CD8-positive, alpha-beta memory T cell (primary cell): ENCODE data around the gene RASGRF1. TPM values are rescaled to one million over a fixed set of nuclear protein-coding genes. Genes with fewer than 3 reads are reported as not detected.

Source experiments
- CTCF ChIA-PET: fragments of 350-600 bp; sonication (Branson Sonifier 250); formaldehyde crosslinking; loops from one replicate; lab custom pipeline; 2021; ENCODE audit warnings: antibody characterized with exemption; lab: Charles Lee
- POLR2A ChIA-PET: fragments of 350-600 bp; sonication (Branson Sonifier 250); formaldehyde crosslinking; loops from one replicate; lab custom pipeline; 2021; ENCODE audit warnings: antibody characterized with exemption; lab: Charles Lee
- DNase-seq, 5 donors: peaks; one replicate each; pipeline versions ENCODE4 v3.0.0 to v3.0.0-alpha.2; 2020 to 2022; ENCODE audit warnings: mixed read lengths in 1 of 5
- H3K27ac ChIP-seq: one replicate; pipeline ENCODE4 v1.7.0; 2013; ENCODE audit warnings: low read depth, mild to moderate bottlenecking, low read length, moderate library complexity
- H3K27me3 ChIP-seq: 2 replicates; pipeline ENCODE4 v1.7.0; 2013; ENCODE audit warnings: low read length, mild to moderate bottlenecking; ENCODE audit not compliant: insufficient read depth, poor library complexity, severe bottlenecking
- H3K36me3 ChIP-seq: 2 replicates; pipeline ENCODE4 v1.7.0; 2013; ENCODE audit warnings: mild to moderate bottlenecking, low read length, moderate library complexity; ENCODE audit not compliant: insufficient read depth
- H3K4me1 ChIP-seq: 2 replicates; pipeline ENCODE4 v1.7.0; 2013; ENCODE audit warnings: mild to moderate bottlenecking, low read length, moderate library complexity; ENCODE audit not compliant: insufficient read depth
- H3K4me3 ChIP-seq: 2 replicates; pipeline ENCODE4 v1.7.0; 2013; ENCODE audit warnings: mild to moderate bottlenecking, low read length
- H3K9me3 ChIP-seq: 2 replicates; pipeline ENCODE4 v1.7.0; 2013; ENCODE audit warnings: mild to moderate bottlenecking, low read length
- H3K27ac Mint-ChIP-seq, 8 donors: one replicate each; pipeline ENCODE4 v1.8.0; 2020 to 2021; ENCODE audit warnings: mixed read lengths in 8 of 8, mild to moderate bottlenecking in 6 of 8, inconsistent platforms in 3 of 8, moderate library complexity in 3 of 8
- H3K27me3 Mint-ChIP-seq, 2 donors: one replicate each; pipeline ENCODE4 v1.8.0; 2020 to 2021; ENCODE audit warnings: mixed read lengths in 2 of 2, mild to moderate bottlenecking in 1 of 2, moderate library complexity in 1 of 2
- H3K36me3 Mint-ChIP-seq, 3 donors: one replicate each; pipeline ENCODE4 v1.8.0; 2020 to 2021; ENCODE audit warnings: mixed read lengths in 3 of 3, inconsistent platforms in 1 of 3, mild to moderate bottlenecking in 1 of 3
- H3K4me1 Mint-ChIP-seq, 3 donors: one replicate each; pipeline ENCODE4 v1.8.0; 2020 to 2021; ENCODE audit warnings: mixed read lengths in 3 of 3, inconsistent platforms in 1 of 3, mild to moderate bottlenecking in 1 of 3
- H3K4me3 Mint-ChIP-seq, 7 donors: one replicate each; pipeline ENCODE4 v1.8.0; 2020 to 2021; ENCODE audit warnings: mixed read lengths in 7 of 7, mild to moderate bottlenecking in 6 of 7, moderate library complexity in 4 of 7, inconsistent platforms in 2 of 7
- H3K9me3 Mint-ChIP-seq, 5 donors: one replicate each; pipeline ENCODE4 v1.8.0; 2020 to 2022; ENCODE audit warnings: mixed read lengths in 5 of 5, mild to moderate bottlenecking in 3 of 5, moderate library complexity in 2 of 5, inconsistent platforms in 1 of 5
- polyA plus RNA-seq: library from polyadenylated mRNA; unstranded; fragments of 300-500 nt; fragmentation: Illumina TruSeq; gene quantifications from one replicate; pipeline ENCODE4 v1.2.3, GENCODE V29; 2021
- total RNA-seq, 2 experiments: library from RNA; stranded (reverse); gene quantifications; one replicate each; pipeline ENCODE4 v1.2.3, GENCODE V29; 2021

Gene RASGRF1
- total and polyA plus RNA-seq, 3 experiments from 2014 or later = not detected

- Mint-ChIP-seq H3K27ac (no peak overlapping the region), H3K9me3 (no peaks in the 10 kb centered on the region), H3K4me3 (no peak overlapping the region), H3K36me3 (peaks cover 0 to 76% (median 2%) of the 10 kb centered on the region in 3 donors), H3K4me1 (peaks cover 5 to 9% (median 8%) of the 10 kb centered on the region in 3 donors), H3K27me3 (no peaks in the 10 kb centered on the region)
- Histone ChIP-seq H3K27ac (no peak overlapping the region), H3K9me3 (no peaks in the 10 kb centered on the region), H3K27me3 (no peaks in the 10 kb centered on the region), H3K36me3 (peaks cover 8% of the 10 kb centered on the region), H3K4me1 (no peaks in the 10 kb centered on the region), H3K4me3 (no peak overlapping the region)
- ChIA-PET POLR2A (interaction anchor here (0.7 kb wide), 1 partner anchor 10 kb away, joined by 10 read pairs; no protein-coding TSS in a partner anchor), CTCF (no interaction called here)
- DNase-seq = no peak
Measured at GRCh38 chr15:78917888-78918287, 172.7 kb downstream of the RASGRF1 start.

GRCh38 chr15:78916088-78916487 lies 174.5 kb downstream of the RASGRF1 start:
- Histone ChIP-seq H3K4me1 (no peaks in the 10 kb centered on the region), H3K36me3 (peaks cover 20% of the 10 kb centered on the region), H3K4me3 (no peak overlapping the region), H3K27ac (no peak overlapping the region), H3K9me3 (no peaks in the 10 kb centered on the region), H3K27me3 (no peaks in the 10 kb centered on the region)
- H3K27me3 Mint-ChIP-seq = no peaks in the 10 kb centered on the region
- H3K9me3 Mint-ChIP-seq = no peaks in the 10 kb centered on the region
- POLR2A ChIA-PET = no interaction called here
- no peak overlapping the region for H3K4me3 Mint-ChIP-seq
- DNase-seq = no peak
- peaks cover 0 to 75% (median 6%) of the 10 kb centered on the region in 3 donors for H3K36me3 Mint-ChIP-seq
- peak overlapping the region in 1 of 8 donors; percentile 58 for H3K27ac Mint-ChIP-seq
- CTCF ChIA-PET = no interaction called here
- H3K4me1 Mint-ChIP-seq = peaks cover 11 to 16% (median 16%) of the 10 kb centered on the region in 3 donors

GRCh38 chr15:78915341-78916087 lies 175.1 kb downstream of the RASGRF1 start:
- Mint-ChIP-seq H3K27me3 (no peaks in the 10 kb centered on the region), H3K27ac (peak overlapping the region in 4 of 8 donors; percentile 5 to 64 (median 41)), H3K9me3 (no peaks in the 10 kb centered on the region), H3K4me1 (peaks cover 12 to 21% (median 17%) of the 10 kb centered on the region in 3 donors), H3K4me3 (no peak overlapping the region), H3K36me3 (peaks cover 0 to 78% (median 6%) of the 10 kb centered on the region in 3 donors)
- POLR2A ChIA-PET = no interaction called here
- H3K27ac ChIP-seq = no peak overlapping the region
- CTCF ChIA-PET = no interaction called here
- H3K4me3 ChIP-seq = no peak overlapping the region
- no peaks in the 10 kb centered on the region for H3K27me3 ChIP-seq
- H3K4me1 ChIP-seq = no peaks in the 10 kb centered on the region
- H3K9me3 ChIP-seq = no peaks in the 10 kb centered on the region
- H3K36me3 ChIP-seq = peaks cover 25% of the 10 kb centered on the region
- no peak for DNase-seq

- DNase-seq = no peak
- ChIA-PET POLR2A (no interaction called here), CTCF (no interaction called here)
- Histone ChIP-seq H3K27me3 (no peaks in the 10 kb centered on the region), H3K36me3 (peaks cover 30% of the 10 kb centered on the region), H3K4me3 (no peak overlapping the region), H3K9me3 (no peaks in the 10 kb centered on the region), H3K27ac (no peak overlapping the region), H3K4me1 (no peaks in the 10 kb centered on the region)
- Mint-ChIP-seq H3K27ac (peak overlapping the region in 2 of 8 donors; percentile 73 to 77), H3K9me3 (no peaks in the 10 kb centered on the region), H3K4me3 (no peak overlapping the region), H3K27me3 (no peaks in the 10 kb centered on the region), H3K36me3 (peaks cover 0 to 80% (median 16%) of the 10 kb centered on the region in 3 donors), H3K4me1 (peaks cover 22 to 34% (median 31%) of the 10 kb centered on the region in 3 donors)
Measured at GRCh38 chr15:78914027-78914764, 176.4 kb downstream of the RASGRF1 start.

GRCh38 chr15:78913012-78913411 lies 177.6 kb downstream of the RASGRF1 start:
- peaks cover 30% of the 10 kb centered on the region for H3K36me3 ChIP-seq
- peak overlapping the region in 2 of 8 donors; percentile 0 to 6 for H3K27ac Mint-ChIP-seq
- H3K36me3 Mint-ChIP-seq = peaks cover 0 to 80% (median 17%) of the 10 kb centered on the region in 3 donors
- no peak overlapping the region for H3K4me3 ChIP-seq
- H3K9me3 ChIP-seq = no peaks in the 10 kb centered on the region
- H3K27ac ChIP-seq = no peak overlapping the region
- H3K27me3 Mint-ChIP-seq = no peaks in the 10 kb centered on the region
- no peaks in the 10 kb centered on the region for H3K27me3 ChIP-seq
- ChIA-PET POLR2A (no interaction called here), CTCF (no interaction called here)
- no peak for DNase-seq
- no peaks in the 10 kb centered on the region for H3K9me3 Mint-ChIP-seq
- H3K4me1 Mint-ChIP-seq = peaks cover 26 to 38% (median 37%) of the 10 kb centered on the region in 3 donors
- H3K4me3 Mint-ChIP-seq = no peak overlapping the region
- H3K4me1 ChIP-seq = no peaks in the 10 kb centered on the region

- Mint-ChIP-seq H3K27ac (peak overlapping the region in 3 of 8 donors; percentile 0 to 37 (median 24)), H3K4me1 (peaks cover 31 to 38% (median 37%) of the 10 kb centered on the region in 3 donors), H3K27me3 (no peaks in the 10 kb centered on the region), H3K9me3 (no peaks in the 10 kb centered on the region), H3K4me3 (no peak overlapping the region), H3K36me3 (peaks cover 2 to 82% (median 19%) of the 10 kb centered on the region in 3 donors)
- POLR2A ChIA-PET = no interaction called here
- CTCF ChIA-PET = no interaction called here
- Histone ChIP-seq H3K27me3 (no peaks in the 10 kb centered on the region), H3K27ac (no peak overlapping the region), H3K36me3 (peaks cover 32% of the 10 kb centered on the region), H3K4me1 (no peaks in the 10 kb centered on the region), H3K4me3 (no peak overlapping the region), H3K9me3 (no peaks in the 10 kb centered on the region)
- DNase-seq = no peak
Measured at GRCh38 chr15:78912316-78912715, 178.3 kb downstream of the RASGRF1 start.

GRCh38 chr15:78910271-78910670 lies 180.3 kb downstream of the RASGRF1 start:
- Histone ChIP-seq H3K4me1 (no peaks in the 10 kb centered on the region), H3K27me3 (no peaks in the 10 kb centered on the region), H3K4me3 (no peak overlapping the region), H3K27ac (no peak overlapping the region), H3K9me3 (no peaks in the 10 kb centered on the region), H3K36me3 (peaks cover 47% of the 10 kb centered on the region)
- Mint-ChIP-seq H3K4me3 (no peak overlapping the region), H3K27ac (peak overlapping the region in 4 of 8 donors; percentile 42 to 89 (median 60)), H3K27me3 (no peaks in the 10 kb centered on the region), H3K9me3 (no peaks in the 10 kb centered on the region), H3K36me3 (peaks cover 9 to 88% (median 19%) of the 10 kb centered on the region in 3 donors), H3K4me1 (peaks cover 29 to 36% (median 31%) of the 10 kb centered on the region in 3 donors)
- ChIA-PET POLR2A (no interaction called here), CTCF (no interaction called here)
- DNase-seq = no peak
